OCI-LY1 (cell line): ENCODE measurements around the gene STYK1.
"Not testable (repeated sequence)": the region's sequence is repeated elsewhere in the genome, so short reads cannot be mapped to it uniquely, and the experiment has no call there.

Experiments
- H2AFZ ChIP-seq: fragments of 200-600 bp; sonication (generic), shearing (Covaris generic); 2 replicates; pipeline ENCODE4 v1.6.0; 2014; ENCODE audit warnings: antibody characterized with exemption, mild to moderate bottlenecking, low read length
- H3F3A ChIP-seq: fragments of 200-600 bp; sonication (generic), shearing (Covaris generic); 2 replicates; pipeline ENCODE4 v1.6.0; 2014; ENCODE audit warnings: mild to moderate bottlenecking, antibody characterized with exemption, low read length, moderate library complexity; ENCODE audit not compliant: insufficient read depth
- H3K27ac ChIP-seq: fragments of 200-600 bp; sonication (generic); 2 replicates; pipeline ENCODE4 v1.5.1; 2014; ENCODE audit warnings: low read length, mixed run types, mild to moderate bottlenecking, low read depth; ENCODE audit not compliant: poor library complexity, severe bottlenecking
- H3K27me3 ChIP-seq: fragments of 200-600 bp; sonication (generic); 2 replicates; pipeline ENCODE4 v1.6.0; 2014; ENCODE audit warnings: antibody characterized with exemption, mild to moderate bottlenecking, low read length, moderate library complexity; ENCODE audit not compliant: insufficient read depth
- H3K36me3 ChIP-seq: fragments of 200-600 bp; sonication (generic); 2 replicates; pipeline ENCODE4 v1.6.1; 2014; ENCODE audit warnings: mild to moderate bottlenecking, antibody characterized with exemption, low read length, moderate library complexity, mixed read lengths; ENCODE audit not compliant: insufficient read depth
- H3K4me1 ChIP-seq: fragments of 200-600 bp; sonication (generic); 2 replicates; pipeline ENCODE4 v1.5.1; 2014; ENCODE audit warnings: mild to moderate bottlenecking, low read length, moderate library complexity; ENCODE audit not compliant: insufficient read depth, severe bottlenecking
- H3K4me2 ChIP-seq: fragments of 200-600 bp; sonication (generic), shearing (Covaris generic); 2 replicates; pipeline ENCODE4 v1.6.1; 2014; ENCODE audit warnings: low read length
- H3K4me3 ChIP-seq: fragments of 200-600 bp; sonication (generic); 2 replicates; pipeline ENCODE4 v1.5.1; 2014; ENCODE audit warnings: low read length, low read depth, mild to moderate bottlenecking, mixed read lengths; ENCODE audit not compliant: poor library complexity, severe bottlenecking
- H3K79me2 ChIP-seq: fragments of 200-600 bp; shearing (Covaris generic); 2 replicates; pipeline ENCODE4 v1.6.1; 2016; ENCODE audit warnings: mixed run types, low read length, mixed read lengths; ENCODE audit not compliant: insufficient read depth
- H3K9ac ChIP-seq: fragments of 200-600 bp; sonication (generic), shearing (Covaris generic); 2 replicates; pipeline ENCODE4 v1.6.1; 2014; ENCODE audit warnings: mild to moderate bottlenecking, low read length, mixed read lengths
- H3K9me2 ChIP-seq: fragments of 200-600 bp; sonication (generic), shearing (Covaris generic); 2 replicates; pipeline ENCODE4 v1.6.1; 2014; ENCODE audit warnings: low read depth, mild to moderate bottlenecking, low read length, mixed read lengths
- H3K9me3 ChIP-seq: fragments of 200-600 bp; shearing (Covaris generic); 2 replicates; pipeline ENCODE4 v1.6.1; 2014; ENCODE audit warnings: low read length, mixed read lengths
- H4K20me1 ChIP-seq: fragments of 200-600 bp; sonication (generic), shearing (Covaris generic); 2 replicates; pipeline ENCODE4 v1.6.0; 2016; ENCODE audit warnings: mild to moderate bottlenecking, low read length; ENCODE audit not compliant: insufficient read depth
- CTCF ChIP-seq: fragments of 200-600 bp; sonication (generic), shearing (Covaris generic); IDR thresholded peaks from 2 replicates; pipeline ENCODE4 v1.5.1; 2017; ENCODE audit warnings: mild to moderate bottlenecking, antibody characterized with exemption, low read length, moderate library complexity, mixed read lengths
- EZH2 ChIP-seq: fragments of 200-600 bp; sonication (generic), shearing (Covaris generic); IDR thresholded peaks from 2 replicates; pipeline ENCODE4 v1.8.0; 2017; ENCODE audit warnings: borderline replicate concordance, mixed run types, mild to moderate bottlenecking, antibody characterized with exemption, low read length, moderate library complexity, mixed read lengths

STYK1 gene

GRCh38 chr12:10612984-10613348 lies 60.9 kb downstream of the STYK1 start:
- TF ChIP-seq EZH2 = no peak
- TF ChIP-seq CTCF = no peak
- Histone ChIP-seq H3K4me3 (peak overlapping the region; percentile 89), H3K9ac (peak overlapping the region; percentile 85), H3K9me2 (no peaks in the 10 kb centered on the region), H3K9me3 (no peaks in the 10 kb centered on the region), H3F3A (no peaks in the 10 kb centered on the region), H2AFZ (no peak overlapping the region), H3K4me2 (peak overlapping the region; percentile 96), H3K36me3 (peaks cover 39% of the 10 kb centered on the region), H3K27ac (peak overlapping the region; percentile 61), H3K79me2 (peaks cover 23% of the 10 kb centered on the region), H3K4me1 (peaks cover 28% of the 10 kb centered on the region), H4K20me1 (no peaks in the 10 kb centered on the region), H3K27me3 (no peaks in the 10 kb centered on the region)

GRCh38 chr12:10612110-10612509 lies 61.7 kb downstream of the STYK1 start:
- Histone ChIP-seq H3K27ac (no peak overlapping the region), H3K9me3 (no peaks in the 10 kb centered on the region), H3K9ac (peak overlapping the region; percentile 85), H3K4me1 (peaks cover 28% of the 10 kb centered on the region), H3K36me3 (peaks cover 48% of the 10 kb centered on the region), H4K20me1 (no peaks in the 10 kb centered on the region), H3K79me2 (peaks cover 23% of the 10 kb centered on the region), H3F3A (no peaks in the 10 kb centered on the region), H2AFZ (no peak overlapping the region), H3K4me3 (peak overlapping the region; percentile 89), H3K4me2 (peak overlapping the region; percentile 96), H3K9me2 (no peaks in the 10 kb centered on the region), H3K27me3 (no peaks in the 10 kb centered on the region)
- TF ChIP-seq CTCF (no peak), EZH2 (no peak)

GRCh38 chr12:10611258-10611657 lies 62.6 kb downstream of the STYK1 start:
- Histone ChIP-seq H3K79me2 (peaks cover 23% of the 10 kb centered on the region), H3K36me3 (peaks cover 54% of the 10 kb centered on the region), H3K4me2 (peak overlapping the region; percentile 17; the same call in 1 of the 2 replicates), H3K4me1 (peaks cover 28% of the 10 kb centered on the region)
- not testable (repeated sequence) for H2AFZ ChIP-seq, H3K9ac ChIP-seq, H3K4me3 ChIP-seq, H3K9me3 ChIP-seq, H4K20me1 ChIP-seq, H3K9me2 ChIP-seq, H3K27me3 ChIP-seq, H3F3A ChIP-seq, H3K27ac ChIP-seq

- H3K9me2 ChIP-seq = no peaks in the 10 kb centered on the region
- no peak overlapping the region for H3K4me3 ChIP-seq
- H3F3A ChIP-seq = no peaks in the 10 kb centered on the region
- H3K79me2 ChIP-seq = peaks cover 23% of the 10 kb centered on the region
- H3K4me1 ChIP-seq = peaks cover 28% of the 10 kb centered on the region
- H4K20me1 ChIP-seq = no peaks in the 10 kb centered on the region
- H3K27ac ChIP-seq = no peak overlapping the region
- no peak for TF ChIP-seq CTCF
- no peak overlapping the region for H3K9ac ChIP-seq
- no peaks in the 10 kb centered on the region for H3K27me3 ChIP-seq
- H3K9me3 ChIP-seq = no peaks in the 10 kb centered on the region
- H2AFZ ChIP-seq = no peak overlapping the region
- H3K4me2 ChIP-seq = no peak overlapping the region
- peaks cover 65% of the 10 kb centered on the region for H3K36me3 ChIP-seq
Observed at GRCh38 chr12:10610188-10610587, 63.7 kb downstream of the STYK1 start.
